Activated CD4-positive, alpha-beta T cell treated with anti-CD3 and anti-CD28 coated beads, Interleukin-2, amount 50 U/mL, for 24 hours (primary cell): Measurements from ENCODE around the gene CBARP.

Experiments used
- DNase-seq, 2 donors: peaks; one replicate each; pipeline ENCODE4 v3.0.0-alpha.2; 2020; ENCODE audit warnings: low read depth in 1 of 2, low spot score in 1 of 2

Gene CBARP

DNA sequence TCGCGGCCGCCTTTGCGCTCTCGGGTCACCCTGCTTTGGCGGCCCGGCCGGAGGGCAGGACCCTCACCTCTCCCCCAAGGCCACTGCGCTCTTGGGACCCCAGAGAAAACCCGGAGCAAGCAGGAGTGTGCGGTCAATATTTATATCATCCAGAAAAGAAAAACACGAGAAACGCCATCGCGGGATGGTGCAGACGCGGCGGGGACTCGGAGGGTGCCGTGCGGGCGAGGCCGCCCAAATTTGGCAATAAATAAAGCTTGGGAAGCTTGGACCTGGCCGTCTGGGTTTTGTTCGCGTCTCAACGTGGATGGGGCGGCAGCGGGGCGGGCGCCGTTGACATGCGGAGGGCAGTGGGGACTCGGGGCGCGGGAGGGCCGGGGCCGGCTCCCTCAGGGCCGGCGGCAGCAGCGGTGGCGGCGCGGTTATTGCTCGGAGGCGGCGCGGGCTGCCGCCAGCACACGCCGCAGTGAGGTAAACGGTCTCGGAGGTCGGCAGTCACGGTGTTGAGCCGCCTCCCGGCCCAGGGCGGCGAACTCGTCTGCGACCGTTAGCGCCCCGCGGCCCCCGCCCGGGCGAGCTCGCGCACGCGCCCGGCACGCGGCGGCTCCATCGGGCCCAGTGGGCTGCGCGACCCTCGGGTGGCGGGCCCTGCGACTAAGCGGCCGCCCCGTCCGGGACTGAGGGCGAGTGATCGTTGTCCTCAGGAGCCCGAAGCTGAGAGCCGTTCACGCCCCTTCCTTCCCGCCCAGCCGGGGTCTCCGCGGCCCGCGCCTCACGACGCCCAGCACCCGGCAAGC is 9.4 kb downstream of the CBARP start:
- no peak for DNase-seq

DNA sequence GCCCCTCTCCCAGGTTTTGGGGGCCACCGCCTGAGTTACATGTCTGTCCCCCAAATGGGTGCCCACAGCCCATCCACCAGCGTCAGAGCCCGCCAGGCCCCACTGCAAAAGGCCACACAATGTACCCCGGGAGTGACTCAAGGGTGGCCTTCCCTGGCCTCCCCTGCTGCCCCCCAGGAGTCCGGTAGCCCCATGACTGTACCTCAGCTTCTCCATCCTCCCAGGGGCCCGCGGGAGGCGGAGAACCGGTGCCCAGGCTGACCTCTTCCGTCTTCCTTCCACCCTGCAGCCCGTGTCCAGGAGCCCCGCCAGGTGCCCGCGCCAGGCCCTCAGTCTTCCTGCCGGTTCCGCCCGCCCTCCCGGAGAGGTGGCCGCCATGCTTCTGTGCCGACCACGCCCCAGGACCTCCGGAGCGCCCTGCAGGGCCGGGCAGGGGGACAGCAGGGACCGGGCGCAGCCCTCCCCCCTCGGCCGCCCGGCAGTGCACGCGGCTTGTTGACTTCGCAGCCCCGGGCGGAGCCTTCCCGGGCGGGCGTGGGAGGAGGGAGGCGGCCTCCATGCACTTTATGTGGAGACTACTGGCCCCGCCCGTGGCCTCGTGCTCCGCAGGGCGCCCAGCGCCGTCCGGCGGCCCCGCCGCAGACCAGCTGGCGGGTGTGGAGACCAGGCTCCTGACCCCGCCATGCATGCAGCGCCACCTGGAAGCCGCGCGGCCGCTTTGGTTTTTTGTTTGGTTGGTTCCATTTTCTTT is 10.3 kb downstream of the CBARP start:
- no peak for DNase-seq

DNA sequence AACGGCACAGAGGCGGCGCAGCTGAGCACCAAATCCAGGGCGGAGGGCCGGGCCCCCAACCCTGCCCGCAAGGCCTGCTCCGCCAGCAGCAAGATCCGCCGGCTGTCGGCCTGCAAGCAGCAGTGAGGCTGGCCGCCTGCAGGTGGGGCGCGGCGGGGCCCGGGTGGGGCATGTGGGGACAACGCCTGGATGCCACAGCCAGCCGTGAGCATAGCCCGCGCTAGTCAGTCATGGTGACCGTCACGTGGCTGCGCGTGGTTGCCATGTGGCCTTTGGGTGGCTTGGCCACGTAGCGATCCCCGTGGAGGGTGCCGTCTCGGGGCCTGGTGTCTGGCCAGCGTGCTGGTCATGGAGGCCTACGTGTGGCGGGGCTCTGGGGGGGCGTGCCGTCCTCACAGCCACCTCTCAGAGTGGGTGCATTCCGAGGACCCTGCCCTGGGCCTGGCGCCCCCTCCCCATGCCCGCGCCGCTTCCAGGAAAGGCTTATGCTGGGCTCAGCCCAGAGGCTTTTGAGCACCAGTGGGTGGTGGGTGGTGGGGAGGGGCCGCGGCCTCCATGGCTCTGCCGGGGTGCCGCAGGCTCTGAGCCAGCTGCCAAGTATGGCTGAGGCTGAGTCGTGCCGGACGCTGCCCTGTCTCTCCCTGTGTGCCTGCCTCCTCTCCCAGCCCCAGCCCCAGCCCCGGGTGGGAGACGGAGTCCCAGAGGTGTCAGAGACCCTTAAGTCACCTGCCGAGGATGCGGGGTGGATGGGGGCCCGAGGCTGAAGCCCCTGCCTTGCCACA is 11.1 kb downstream of the CBARP start:
- DNase-seq: no peak

DNA sequence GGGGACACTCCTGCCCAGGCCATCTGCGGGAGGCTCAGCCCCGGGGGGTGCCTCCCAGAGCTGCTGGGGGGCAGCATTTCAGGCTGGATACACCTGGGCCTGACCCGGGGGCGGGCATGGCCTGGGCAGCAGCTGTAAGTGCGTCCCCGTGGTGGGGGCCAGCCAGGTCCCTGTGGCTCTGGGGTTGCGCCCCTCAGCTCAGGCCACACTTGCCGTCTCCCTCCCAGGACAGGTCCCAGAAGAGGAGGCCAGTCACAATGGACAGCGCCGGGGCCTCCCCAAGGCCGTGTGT is 11.6 kb downstream of the CBARP start:
- no peak for DNase-seq

DNA sequence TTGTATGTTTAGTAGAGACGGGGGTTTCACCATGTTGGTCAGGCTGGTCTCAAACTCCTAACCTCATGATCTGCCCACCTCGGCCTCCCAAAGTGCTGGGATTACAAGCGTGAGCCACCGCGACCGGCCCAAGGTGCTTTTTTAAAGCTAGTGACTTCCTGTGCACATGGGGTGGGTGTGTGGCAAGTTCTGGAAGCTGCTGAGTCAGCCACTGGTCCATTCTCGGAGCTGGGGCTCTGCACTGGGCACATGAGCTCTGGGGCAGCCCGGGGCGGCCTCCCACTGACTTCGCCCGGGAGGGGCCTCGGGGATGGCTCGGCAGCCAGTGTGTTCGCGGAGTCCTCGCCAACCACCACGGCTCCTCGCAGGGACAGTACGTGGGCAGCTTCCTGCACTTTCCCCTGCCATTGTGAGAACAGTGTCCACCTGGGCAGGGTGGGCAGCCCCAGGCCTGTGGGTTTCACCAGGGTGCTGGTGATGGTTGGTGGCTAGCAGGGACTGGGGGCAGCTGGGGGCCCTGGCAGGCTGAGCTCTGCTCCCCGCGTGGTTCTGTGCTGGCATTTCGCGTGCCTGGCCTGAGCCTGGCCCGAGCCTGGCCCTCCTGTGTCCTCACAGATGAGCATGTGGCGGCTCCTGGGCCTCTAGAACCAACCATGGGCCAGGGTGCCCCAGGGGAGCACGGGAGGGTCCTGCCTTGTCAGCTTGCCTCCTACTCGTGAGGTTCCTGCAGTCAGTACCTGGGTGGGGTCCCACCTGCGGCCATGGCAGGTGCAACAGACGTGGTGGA is 12.2 kb downstream of the CBARP start:
- no peak for DNase-seq

DNA sequence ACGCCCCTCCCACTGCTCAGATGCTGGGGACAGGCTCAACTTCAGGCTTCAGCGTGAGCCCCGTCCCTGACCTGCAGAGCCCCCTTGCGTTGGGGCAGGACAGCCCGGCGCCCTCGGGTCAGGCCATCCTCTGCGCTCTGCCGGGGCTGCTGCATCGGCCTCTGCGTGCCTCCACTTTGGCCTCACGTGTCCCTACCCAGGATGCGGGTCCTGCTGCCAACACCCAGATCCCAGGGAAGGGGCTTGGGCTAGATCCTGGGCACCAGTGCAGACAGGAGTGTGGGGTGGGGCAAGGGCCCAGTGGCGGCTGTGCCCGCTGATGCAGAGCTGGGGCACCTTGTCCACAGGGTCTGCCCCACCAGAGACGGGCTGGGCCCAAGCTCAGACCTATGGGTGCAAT is 13.0 kb downstream of the CBARP start:
- DNase-seq: no peak

DNA sequence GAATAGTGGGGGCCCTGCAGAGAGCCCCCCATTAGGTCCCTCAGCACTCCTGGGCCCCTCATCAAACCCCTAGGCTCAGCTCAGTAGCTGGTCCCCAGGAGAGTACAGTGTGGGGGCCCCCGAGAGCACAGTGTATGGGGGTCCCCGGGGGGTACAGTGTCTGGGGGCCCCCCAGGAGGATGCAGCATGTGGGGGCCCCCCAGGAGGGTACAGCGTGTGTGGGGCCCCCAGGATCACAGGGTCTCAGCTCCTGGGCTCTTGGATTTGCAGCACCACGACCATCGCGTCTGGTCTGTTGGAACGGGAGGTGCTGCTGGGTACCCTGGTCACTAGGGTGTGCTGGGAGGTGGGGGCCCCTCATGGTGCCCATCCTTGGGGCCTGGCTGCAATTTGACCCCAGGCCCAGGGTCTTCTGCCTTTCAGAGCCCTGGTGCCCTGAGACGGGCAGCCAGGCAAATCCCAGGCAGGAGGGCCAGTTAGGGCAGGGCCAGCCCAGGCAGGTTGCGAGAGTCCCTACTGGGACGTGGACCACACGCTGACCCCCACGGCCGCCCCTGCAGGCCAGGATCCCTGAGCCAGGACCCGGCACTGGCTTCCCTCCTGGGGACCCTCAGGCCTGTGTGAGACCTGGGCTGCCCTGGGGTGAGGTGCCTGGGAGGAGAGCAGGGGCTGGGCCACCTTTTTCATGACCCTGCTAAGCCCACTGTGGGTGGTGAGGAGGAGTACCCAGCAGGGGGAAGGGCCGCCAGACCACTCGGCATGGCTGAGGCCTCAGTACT is 13.6 kb downstream of the CBARP start:
- no peak for DNase-seq

DNA sequence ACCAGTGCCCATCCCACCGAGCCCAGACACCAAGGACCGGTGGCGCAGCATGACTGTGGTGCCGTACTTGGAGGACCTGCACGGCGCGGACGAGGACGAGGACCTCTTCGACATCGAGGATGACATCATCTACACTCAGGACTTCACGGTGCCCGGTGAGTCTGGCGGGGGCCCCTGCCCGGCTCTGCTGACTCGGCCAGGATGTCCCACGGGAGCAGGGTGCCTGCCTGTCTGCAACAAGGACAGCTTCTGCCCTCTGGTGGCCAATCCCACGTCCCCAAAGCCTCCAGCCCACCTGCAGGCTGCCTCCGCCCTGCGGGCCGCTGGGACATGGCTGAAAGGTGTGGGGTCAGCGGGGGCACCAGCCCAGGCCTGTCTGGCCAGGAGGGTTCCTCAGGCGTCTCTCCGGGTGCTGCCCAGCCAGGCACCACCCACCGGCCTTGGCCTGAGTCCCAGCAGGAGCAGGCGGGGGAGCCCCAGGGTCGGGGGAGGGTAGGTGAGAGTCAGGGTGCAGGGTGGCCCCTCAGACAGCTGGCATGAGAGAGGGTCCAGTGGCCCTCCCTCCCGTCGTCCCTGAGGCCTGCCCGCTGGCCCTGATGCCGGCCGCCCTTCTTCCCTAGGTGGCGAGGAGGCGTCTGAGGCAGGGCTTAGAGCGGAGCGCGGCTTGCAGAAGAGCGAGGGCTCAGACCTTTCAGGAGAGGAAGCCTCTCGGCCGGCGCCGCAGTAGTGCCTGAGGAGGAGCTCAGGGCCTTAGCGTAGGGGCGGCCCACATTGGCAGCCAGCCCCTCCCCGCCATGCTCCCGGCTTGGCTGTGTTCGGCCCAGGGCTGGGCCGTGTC is 14.6 kb downstream of the CBARP start:
- DNase-seq: no peak

DNA sequence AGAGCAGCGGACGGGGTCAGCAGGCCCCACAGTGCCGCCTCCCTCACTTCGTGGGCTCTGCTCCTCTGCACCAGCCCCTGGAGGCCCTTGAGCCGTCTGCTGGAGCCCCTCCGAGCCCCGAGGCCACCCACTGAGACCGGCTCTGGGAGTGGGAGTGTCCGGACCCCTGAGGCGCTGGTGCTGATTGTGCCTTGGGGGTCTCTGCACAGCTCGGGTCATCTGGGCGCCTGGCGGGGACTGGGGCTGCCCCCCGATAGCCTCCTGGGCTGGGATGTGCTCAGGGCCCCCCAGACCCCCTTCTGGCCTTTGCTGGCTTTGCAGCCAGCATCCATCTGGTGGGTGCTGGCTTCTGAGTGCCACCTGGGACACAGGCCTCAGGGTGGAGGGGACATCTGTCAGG is 15.4 kb downstream of the CBARP start:
- no peak for DNase-seq

DNA sequence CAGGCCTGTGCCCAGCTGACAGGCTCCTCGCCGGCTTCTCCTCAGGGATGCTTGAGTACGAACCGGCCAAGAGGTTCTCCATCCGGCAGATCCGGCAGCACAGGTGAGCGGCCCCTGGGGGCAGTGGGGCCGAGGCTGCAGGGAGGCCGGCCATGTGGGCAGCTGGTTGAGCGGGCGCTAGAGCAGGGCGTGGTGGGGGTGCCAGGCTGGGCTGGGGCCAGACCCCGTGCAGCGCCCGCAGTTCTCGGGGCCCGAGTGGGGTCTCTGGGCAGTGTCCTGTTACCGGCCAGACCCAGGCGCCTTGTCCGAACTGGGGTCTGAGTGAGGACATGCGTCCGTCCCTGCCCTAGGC is 15.9 kb downstream of the CBARP start:
- DNase-seq: no peak

DNA sequence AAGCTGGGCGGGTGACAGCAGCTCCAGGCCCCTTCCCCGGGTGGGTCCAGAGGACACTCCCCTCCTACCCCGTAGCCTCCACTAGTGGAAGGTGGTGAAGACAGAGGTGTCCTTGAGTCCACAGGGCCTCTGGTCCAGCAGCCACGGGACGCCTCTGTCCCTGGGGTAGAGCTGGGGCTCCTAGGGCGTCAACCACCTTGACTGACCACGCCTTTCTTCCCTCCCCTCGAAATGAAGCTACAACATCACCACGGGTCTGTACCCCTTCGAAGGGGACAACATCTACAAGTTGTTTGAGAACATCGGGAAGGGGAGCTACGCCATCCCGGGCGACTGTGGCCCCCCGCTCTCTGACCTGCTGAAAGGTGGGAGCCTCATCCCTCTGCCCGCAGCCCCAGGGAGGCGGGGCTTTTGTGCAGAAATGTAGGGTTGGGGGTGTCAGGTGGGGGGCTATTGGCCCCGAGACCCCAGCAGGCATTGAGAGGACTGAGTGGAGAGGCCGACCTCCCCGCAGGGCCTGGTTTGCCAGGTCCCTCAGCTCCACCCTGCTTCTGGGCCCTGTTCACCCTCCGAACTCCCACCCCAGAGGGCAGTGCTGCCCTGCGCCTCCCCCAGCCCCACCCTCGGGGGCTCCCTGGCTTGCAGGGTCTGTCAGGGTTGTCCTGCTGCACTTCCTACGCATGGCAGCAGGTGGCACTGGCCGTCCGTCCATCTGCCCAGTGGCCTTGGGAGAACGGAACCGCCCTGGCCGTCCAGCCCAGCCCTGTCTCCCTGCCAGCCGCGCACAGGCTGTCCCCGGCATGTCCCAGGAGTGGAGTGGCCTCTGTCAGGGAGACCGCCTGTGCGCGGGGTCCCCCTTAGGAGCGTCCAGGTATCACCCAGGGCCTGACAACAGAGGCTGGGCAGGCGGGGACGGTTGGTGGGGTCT is 16.6 kb downstream of the CBARP start:
- no peak for DNase-seq

DNA sequence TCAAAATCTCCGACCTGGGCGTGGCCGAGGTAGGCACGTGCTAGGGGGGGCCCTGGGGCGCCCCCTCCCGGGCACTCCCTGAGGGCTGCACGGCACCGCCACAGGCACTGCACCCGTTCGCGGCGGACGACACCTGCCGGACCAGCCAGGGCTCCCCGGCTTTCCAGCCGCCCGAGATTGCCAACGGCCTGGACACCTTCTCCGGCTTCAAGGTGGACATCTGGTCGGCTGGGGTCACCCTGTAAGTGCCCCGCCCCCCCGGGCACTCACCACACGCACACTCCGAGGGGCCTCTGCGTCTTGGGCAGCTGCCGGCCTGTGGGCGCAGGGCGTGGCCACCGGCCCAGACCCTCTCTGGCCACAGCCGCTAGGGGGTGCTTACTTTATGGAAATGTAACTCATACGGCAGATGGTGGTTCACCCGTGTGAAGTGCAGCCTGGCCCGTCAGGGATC is 17.3 kb downstream of the CBARP start:
- no peak for DNase-seq

DNA sequence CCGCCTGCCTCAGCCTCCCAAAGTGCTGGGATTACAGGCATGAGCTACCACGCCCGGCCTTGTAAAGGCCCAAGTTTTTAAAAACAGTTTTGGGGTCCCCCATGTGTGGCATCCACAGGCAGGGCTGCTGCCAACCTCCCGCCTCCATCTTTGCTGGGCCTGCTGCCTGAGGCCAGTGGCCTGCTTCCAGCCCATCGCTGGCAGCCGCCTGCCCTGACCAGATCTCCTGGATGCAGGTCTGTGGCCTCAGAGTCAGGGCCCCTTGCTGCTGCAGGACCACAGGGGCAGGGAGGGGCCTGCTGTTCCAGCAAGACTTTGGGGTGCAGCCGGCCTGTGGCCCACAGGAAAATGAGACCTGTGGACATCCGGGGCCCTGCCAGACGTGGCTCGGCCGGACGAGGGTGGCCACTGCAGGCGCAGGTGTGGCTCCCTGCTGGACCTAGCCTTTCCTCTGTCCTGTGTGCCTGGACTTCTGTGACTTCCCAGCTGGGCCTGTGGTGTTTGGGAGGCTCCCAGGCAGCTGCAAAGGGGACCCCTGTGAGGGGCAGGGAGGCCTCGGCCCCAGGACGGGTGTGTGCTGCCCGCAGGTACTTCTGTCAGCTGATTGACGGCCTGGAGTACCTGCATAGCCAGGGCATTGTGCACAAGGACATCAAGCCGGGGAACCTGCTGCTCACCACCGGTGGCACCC is 17.9 kb downstream of the CBARP start:
- no peak for DNase-seq

DNA sequence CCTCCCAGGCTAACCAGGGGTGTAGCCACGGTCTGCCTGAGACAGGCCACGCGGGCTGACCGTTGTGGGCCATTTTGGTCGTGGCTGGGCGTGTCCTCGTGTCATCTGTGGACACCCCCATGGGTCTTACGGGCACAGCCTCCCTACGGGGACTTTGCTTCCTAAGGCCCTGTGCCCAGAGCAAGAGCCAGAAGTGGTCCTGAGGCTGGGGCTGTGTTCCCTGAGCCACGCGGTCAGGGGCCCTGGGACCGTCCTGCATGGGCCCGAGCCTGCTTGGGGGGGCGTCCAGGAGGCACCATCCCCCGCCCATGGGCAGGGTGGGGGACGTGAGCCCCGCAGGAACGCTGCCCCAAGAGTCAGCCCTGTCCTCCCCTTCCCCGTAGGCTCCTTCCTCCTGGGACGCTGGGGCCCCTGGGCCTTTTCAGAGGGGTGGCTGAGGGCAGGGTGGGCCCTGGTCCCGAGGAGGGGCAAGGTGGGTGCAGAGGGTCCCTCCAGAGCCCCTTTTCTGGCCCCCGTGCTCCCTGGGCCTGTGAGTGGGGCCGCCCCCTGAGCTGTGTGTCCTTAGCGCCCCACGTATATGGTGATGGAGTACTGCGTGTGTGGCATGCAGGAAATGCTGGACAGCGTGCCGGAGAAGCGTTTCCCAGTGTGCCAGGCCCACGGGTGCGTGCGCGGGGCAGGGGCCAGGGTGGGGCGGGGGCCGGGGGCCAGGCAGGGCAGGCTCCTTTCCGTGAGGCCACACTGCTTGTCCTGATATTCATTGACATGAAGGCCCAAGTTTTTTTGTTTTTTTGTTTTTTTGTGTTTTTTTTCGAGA is 18.8 kb downstream of the CBARP start:
- no peak for DNase-seq

DNA sequence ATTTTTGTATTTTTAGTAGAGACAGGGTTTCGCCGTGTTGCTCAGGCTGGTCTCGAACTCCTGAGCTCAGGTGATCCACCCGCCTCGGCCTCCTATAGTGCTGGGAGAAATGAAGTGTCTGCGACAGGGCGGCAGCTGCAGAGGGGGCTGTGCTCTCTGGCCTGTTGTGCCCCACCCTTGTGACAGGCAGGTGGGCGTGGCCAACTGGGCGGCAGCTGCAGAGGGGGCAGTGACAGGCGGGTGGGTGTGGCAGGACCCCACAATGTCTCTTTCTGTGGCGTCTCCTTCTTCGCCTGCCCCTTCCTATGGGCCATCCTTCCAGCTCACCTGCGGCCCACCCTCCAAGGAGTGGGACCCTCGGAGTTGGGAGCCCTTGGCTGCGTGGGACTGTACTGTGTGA is 20.4 kb downstream of the CBARP start:
- no peak for DNase-seq

DNA sequence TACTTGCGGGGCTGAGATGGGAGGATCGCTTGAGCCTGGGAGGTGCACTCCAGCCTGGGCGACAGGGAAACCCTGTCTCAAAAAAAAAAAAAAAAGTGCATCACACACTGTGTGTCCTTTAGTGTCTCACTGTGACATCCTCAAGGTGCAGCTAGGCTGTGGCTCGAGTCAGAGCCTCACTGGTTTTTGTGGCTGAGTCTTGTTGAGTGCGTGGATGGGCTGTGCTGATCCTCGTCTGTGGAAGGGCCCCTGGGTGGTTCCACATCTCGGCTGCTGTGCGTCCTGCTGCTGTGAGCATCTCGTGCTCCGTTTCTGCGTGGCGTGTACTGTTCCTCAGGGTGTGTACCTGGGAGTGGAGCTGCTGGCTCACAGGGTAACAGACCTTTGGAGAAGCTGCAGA is 21.0 kb downstream of the CBARP start:
- DNase-seq: no peak
